K562 (cell line): ENCODE data around the gene SPTBN4. TPM values are rescaled to one million over a fixed set of nuclear protein-coding genes. Genes with fewer than 3 reads are reported as not detected.
A peak's percentile ranks its signal among the peaks of the same experiment; 100 is the strongest.

ENCODE experiments used
- ASH1L ChIP-seq: fragments of 450-650 bp; IDR thresholded peaks from 2 replicates; pipeline ENCODE4 v1.6.1; 2018; ENCODE audit warnings: borderline replicate concordance, mild to moderate bottlenecking, low read depth; ENCODE audit not compliant: partially characterized antibody
- CC2D1A ChIP-seq: fragments of 450-650 bp; IDR thresholded peaks from 2 replicates; pipeline ENCODE4 v1.6.1; 2017; ENCODE audit warnings: mild to moderate bottlenecking
- ELF2 ChIP-seq: fragments of 250-450 bp; sonication (Bioruptor Pico); IDR thresholded peaks from 2 replicates; pipeline ENCODE4 v1.5.0; 2021; ENCODE audit warnings: mild to moderate bottlenecking
- HNRNPK ChIP-seq: fragments of 200-400 bp; formaldehyde crosslinking; IDR thresholded peaks from one replicate; pipeline ENCODE4 v1.6.1; 2018; ENCODE audit warnings: mild to moderate bottlenecking, low read depth, low read length; ENCODE audit not compliant: poor library complexity, severe bottlenecking
- NCOA1 ChIP-seq: fragments of 450-650 bp; IDR thresholded peaks from 2 replicates; pipeline ENCODE4 v1.6.1; 2016; ENCODE audit warnings: low read depth
- NFIX ChIP-seq: fragments of 250-450 bp; sonication (Bioruptor Pico); IDR thresholded peaks from 2 replicates; pipeline ENCODE4 v1.4.0; 2020; ENCODE audit warnings: low read depth, mild to moderate bottlenecking, moderate library complexity
- RAD51 ChIP-seq: fragments of 450-650 bp; IDR thresholded peaks from 2 replicates; pipeline ENCODE4 v1.7.1; 2016; ENCODE audit warnings: low read depth, mild to moderate bottlenecking, borderline replicate concordance
- TEAD1 ChIP-seq, 2 experiments: fragments of 450-650 bp in 1 of 2; sonication (generic) in 1 of 2; formaldehyde crosslinking; IDR thresholded peaks; 2 replicates each; pipeline versions ENCODE4 v1.4.0 to v1.8.0; 2020 to 2022; ENCODE audit warnings: mild to moderate bottlenecking in 2 of 2, missing genetic modification reagents in 1 of 2
- TSC22D4 ChIP-seq: fragments of 450-650 bp; IDR thresholded peaks from 2 replicates; pipeline ENCODE4 v1.6.1; 2016; ENCODE audit warnings: missing genetic modification characterization, missing biosample characterization, control low read depth
- ZFP36 ChIP-seq: fragments of 150-350 bp; IDR thresholded peaks from 2 replicates; pipeline ENCODE4 v1.6.1; 2018; ENCODE audit warnings: low read length, low read depth; ENCODE audit not compliant: partially characterized antibody
- ZKSCAN3 ChIP-seq: fragments of 250-450 bp; sonication (Bioruptor Pico); IDR thresholded peaks from 2 replicates; pipeline ENCODE4 v1.4.0; 2020
- ZNF143 ChIP-seq: sonication (generic); formaldehyde crosslinking; IDR thresholded peaks from 2 replicates; pipeline ENCODE4 v1.9.0; 2022; ENCODE audit warnings: mild to moderate bottlenecking, missing genetic modification reagents
- polyA plus RNA-seq, 8 experiments: library from polyadenylated mRNA; depleted of rRNA in 4 of 8; stranded (reverse) in 5 of 8; unstranded in 3 of 8; fragments of >200 nt; fragmentation: Nextera tagmentation in 2 of 8; fragmentation: Illumina TruSeq in 1 of 8; extraction: Ambion mirVana in 2 of 8; extraction: Trizol in 1 of 8; gene quantifications; 2 replicates each; pipeline versions ENCODE4 v1.2.1 to v1.2.3, GENCODE V29; 2011 to 2014; ENCODE audit warnings: inconsistent platforms in 1 of 8, missing spikeins in 1 of 8
- total RNA-seq, 7 experiments: library from RNA; depleted of rRNA in 6 of 7; stranded (reverse); fragments of >200 nt in 6 of 7; fragmentation: Illumina TruSeq in 2 of 7; extraction: Trizol in 2 of 7; gene quantifications; 2 replicates each; pipeline versions ENCODE4 v1.2.1 to v1.2.3, GENCODE V29; 2011 to 2021; ENCODE audit warnings: low replicate concordance in 1 of 7
- TF ChIP-seq, protein P1 (sequence below): fragments of 250-450 bp; sonication (Bioruptor Pico); IDR thresholded peaks from 2 replicates; pipeline ENCODE4 v1.5.0; 2021
- TF ChIP-seq, protein P2 (sequence below): sonication (generic); formaldehyde crosslinking; IDR thresholded peaks from 2 replicates; pipeline ENCODE4 v1.8.0; 2023; ENCODE audit warnings: mild to moderate bottlenecking, missing genetic modification reagents
- TF ChIP-seq, protein P3 (sequence below): fragments of 150-350 bp; conservative IDR thresholded peaks from 2 replicates; pipeline ENCODE4 v1.6.1; 2014; ENCODE audit warnings: low read length
- TF ChIP-seq, protein P4 (sequence below): sonication (generic); formaldehyde crosslinking; IDR thresholded peaks from 2 replicates; pipeline ENCODE4 v1.9.0; 2022; ENCODE audit warnings: mild to moderate bottlenecking, missing genetic modification reagents
- TF ChIP-seq, protein P5 (sequence below): fragments of 250-450 bp; sonication (Bioruptor Pico); IDR thresholded peaks from 2 replicates; pipeline ENCODE4 v1.9.0; 2021; ENCODE audit warnings: mild to moderate bottlenecking
- TF ChIP-seq, protein P6 (sequence below): sonication (generic); formaldehyde crosslinking; IDR thresholded peaks from 2 replicates; pipeline ENCODE4 v1.8.0; 2022; ENCODE audit warnings: mild to moderate bottlenecking, missing genetic modification reagents, borderline replicate concordance
- TF ChIP-seq, protein P7 (sequence below): IDR thresholded peaks from 2 replicates; pipeline ENCODE4 v1.6.1; 2014; ENCODE audit warnings: antibody characterized with exemption

The SPTBN4 gene
- total and polyA plus RNA-seq, 9 of the 15 experiments (the other 6 are each of a cell fraction or from before 2014, with no cell fraction given), result 0.01 to 1.5 (median 0.86) TPM

DNA sequence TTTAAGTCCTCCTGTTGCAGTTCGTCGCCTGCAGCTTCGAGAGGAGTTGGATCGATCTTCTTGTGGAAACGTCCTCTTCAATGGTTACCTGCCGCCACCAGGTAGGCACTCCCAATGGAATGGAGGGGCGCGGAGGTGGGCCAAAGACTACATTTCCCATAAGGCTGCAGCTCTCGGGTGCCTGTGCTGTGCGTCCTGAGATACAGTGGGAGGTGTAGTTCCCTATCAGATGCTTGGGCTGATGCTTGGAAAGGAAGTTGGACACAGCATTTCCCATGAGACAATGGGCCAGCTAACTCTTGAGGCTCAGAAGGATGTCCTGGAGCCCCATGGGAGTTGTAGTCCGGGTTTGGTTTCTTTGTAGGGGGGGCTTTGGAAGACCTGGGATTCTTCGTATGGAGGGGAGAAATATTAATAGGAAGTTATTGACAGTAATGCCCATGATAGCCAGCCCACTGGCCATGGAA is 111.7 kb downstream of the SPTBN4 start (continued):
- TF ChIP-seq, protein P1, sequence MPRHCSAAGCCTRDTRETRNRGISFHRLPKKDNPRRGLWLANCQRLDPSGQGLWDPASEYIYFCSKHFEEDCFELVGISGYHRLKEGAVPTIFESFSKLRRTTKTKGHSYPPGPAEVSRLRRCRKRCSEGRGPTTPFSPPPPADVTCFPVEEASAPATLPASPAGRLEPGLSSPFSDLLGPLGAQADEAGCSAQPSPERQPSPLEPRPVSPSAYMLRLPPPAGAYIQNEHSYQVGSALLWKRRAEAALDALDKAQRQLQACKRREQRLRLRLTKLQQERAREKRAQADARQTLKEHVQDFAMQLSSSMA (CRISPR knock-in tag), result no peak
- TF ChIP-seq, protein P2, sequence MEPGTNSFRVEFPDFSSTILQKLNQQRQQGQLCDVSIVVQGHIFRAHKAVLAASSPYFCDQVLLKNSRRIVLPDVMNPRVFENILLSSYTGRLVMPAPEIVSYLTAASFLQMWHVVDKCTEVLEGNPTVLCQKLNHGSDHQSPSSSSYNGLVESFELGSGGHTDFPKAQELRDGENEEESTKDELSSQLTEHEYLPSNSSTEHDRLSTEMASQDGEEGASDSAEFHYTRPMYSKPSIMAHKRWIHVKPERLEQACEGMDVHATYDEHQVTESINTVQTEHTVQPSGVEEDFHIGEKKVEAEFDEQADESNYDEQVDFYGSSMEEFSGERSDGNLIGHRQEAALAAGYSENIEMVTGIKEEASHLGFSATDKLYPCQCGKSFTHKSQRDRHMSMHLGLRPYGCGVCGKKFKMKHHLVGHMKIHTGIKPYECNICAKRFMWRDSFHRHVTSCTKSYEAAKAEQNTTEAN (CRISPR knock-in tag), result no peak
- TF ChIP-seq ZFP36, result no peak
- 0 out of 2 replicates have a peak, but pooled peaks have one; percentile 52 for TF ChIP-seq ELF2 (CRISPR knock-in tag)
- TF ChIP-seq, protein P3, sequence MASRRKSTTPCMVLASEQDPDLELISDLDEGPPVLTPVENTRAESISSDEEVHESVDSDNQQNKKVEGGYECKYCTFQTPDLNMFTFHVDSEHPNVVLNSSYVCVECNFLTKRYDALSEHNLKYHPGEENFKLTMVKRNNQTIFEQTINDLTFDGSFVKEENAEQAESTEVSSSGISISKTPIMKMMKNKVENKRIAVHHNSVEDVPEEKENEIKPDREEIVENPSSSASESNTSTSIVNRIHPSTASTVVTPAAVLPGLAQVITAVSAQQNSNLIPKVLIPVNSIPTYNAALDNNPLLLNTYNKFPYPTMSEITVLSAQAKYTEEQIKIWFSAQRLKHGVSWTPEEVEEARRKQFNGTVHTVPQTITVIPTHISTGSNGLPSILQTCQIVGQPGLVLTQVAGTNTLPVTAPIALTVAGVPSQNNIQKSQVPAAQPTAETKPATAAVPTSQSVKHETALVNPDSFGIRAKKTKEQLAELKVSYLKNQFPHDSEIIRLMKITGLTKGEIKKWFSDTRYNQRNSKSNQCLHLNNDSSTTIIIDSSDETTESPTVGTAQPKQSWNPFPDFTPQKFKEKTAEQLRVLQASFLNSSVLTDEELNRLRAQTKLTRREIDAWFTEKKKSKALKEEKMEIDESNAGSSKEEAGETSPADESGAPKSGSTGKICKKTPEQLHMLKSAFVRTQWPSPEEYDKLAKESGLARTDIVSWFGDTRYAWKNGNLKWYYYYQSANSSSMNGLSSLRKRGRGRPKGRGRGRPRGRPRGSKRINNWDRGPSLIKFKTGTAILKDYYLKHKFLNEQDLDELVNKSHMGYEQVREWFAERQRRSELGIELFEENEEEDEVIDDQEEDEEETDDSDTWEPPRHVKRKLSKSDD, result no peak
- no peak for TF ChIP-seq HNRNPK
- TF ChIP-seq TSC22D4 (tag), result no peak
- TF ChIP-seq ZKSCAN3 (CRISPR knock-in tag), result no peak
- TF ChIP-seq ASH1L, result peak; percentile 67
- TF ChIP-seq NCOA1, result no peak
- TF ChIP-seq, protein P4, sequence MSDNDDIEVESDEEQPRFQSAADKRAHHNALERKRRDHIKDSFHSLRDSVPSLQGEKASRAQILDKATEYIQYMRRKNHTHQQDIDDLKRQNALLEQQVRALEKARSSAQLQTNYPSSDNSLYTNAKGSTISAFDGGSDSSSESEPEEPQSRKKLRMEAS (CRISPR knock-in tag), result peak; percentile 37; the same call in 1 of the 2 replicates
- TF ChIP-seq RAD51, result no peak
- TF ChIP-seq, protein P5, sequence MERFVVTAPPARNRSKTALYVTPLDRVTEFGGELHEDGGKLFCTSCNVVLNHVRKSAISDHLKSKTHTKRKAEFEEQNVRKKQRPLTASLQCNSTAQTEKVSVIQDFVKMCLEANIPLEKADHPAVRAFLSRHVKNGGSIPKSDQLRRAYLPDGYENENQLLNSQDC (CRISPR knock-in tag), result no peak
- peak; percentile 95 for TF ChIP-seq ZNF143 (CRISPR knock-in tag)
- TF ChIP-seq, protein P6, sequence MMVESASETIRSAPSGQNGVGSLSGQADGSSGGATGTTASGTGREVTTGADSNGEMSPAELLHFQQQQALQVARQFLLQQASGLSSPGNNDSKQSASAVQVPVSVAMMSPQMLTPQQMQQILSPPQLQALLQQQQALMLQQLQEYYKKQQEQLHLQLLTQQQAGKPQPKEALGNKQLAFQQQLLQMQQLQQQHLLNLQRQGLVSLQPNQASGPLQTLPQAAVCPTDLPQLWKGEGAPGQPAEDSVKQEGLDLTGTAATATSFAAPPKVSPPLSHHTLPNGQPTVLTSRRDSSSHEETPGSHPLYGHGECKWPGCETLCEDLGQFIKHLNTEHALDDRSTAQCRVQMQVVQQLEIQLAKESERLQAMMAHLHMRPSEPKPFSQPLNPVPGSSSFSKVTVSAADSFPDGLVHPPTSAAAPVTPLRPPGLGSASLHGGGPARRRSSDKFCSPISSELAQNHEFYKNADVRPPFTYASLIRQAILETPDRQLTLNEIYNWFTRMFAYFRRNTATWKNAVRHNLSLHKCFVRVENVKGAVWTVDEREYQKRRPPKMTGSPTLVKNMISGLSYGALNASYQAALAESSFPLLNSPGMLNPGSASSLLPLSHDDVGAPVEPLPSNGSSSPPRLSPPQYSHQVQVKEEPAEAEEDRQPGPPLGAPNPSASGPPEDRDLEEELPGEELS (CRISPR knock-in tag), result no peak
- no peak for TF ChIP-seq CC2D1A
- TF ChIP-seq, protein P7, sequence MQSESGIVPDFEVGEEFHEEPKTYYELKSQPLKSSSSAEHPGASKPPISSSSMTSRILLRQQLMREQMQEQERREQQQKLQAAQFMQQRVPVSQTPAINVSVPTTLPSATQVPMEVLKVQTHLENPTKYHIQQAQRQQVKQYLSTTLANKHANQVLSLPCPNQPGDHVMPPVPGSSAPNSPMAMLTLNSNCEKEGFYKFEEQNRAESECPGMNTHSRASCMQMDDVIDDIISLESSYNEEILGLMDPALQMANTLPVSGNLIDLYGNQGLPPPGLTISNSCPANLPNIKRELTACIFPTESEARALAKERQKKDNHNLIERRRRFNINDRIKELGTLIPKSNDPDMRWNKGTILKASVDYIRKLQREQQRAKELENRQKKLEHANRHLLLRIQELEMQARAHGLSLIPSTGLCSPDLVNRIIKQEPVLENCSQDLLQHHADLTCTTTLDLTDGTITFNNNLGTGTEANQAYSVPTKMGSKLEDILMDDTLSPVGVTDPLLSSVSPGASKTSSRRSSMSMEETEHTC, result no peak
- TF ChIP-seq NFIX (CRISPR knock-in tag), result no peak
- TF ChIP-seq TEAD1 (CRISPR knock-in tag; IDR thresholded peaks at IDR 0.05), result peak in 1 of 2 experiments; percentile 21; a peak in 1 of 4 replicates
